ENCODE measurements around the gene ERICH3.

- TF ChIP-seq CTCF (IDR thresholded peaks at IDR 0.05) (no peak), POLR2A (IDR thresholded peaks at IDR 0.05) (no peak), EP300 (IDR thresholded peaks at IDR 0.05) (no peak)
Measured at GRCh38 chr1:74534241-74534640, 139.4 kb downstream of the ERICH3 start.

All from ovary (tissue), 3 donors.